Measurements from ENCODE around the gene ALPG.

- TF ChIP-seq POLR2AphosphoS5 (IDR thresholded peaks at IDR 0.05; ENCODE audit: low read depth, low read length): no peak
- no peak for TF ChIP-seq REST (IDR thresholded peaks at IDR 0.05; ENCODE audit: insufficient read depth in 1 of 2, low read depth in 2 of 2, low read length in 2 of 2)
- no peak for TF ChIP-seq SIN3A (IDR thresholded peaks at IDR 0.05; ENCODE audit: borderline replicate concordance, insufficient read depth, low read length)
Measured at GRCh38 chr2:232449964-232450363, 43.3 kb downstream of the ALPG start.
